Testis (tissue), 2 donors: ENCODE data around the gene VAPB.

Experiments used
- POLR2A ChIP-seq: fragments of 450-650 bp; IDR thresholded peaks from one replicate; pipeline ENCODE4 v1.6.1; 2017; ENCODE audit warnings: antibody characterized with exemption, mild to moderate bottlenecking, moderate library complexity
- TF ChIP-seq, protein P1 (sequence below), 3 experiments: fragments of 450-650 bp in 2 of 3; fragments of 200-600 bp in 1 of 3; sonication (generic) in 1 of 3; IDR thresholded peaks; one replicate each; pipeline ENCODE4 v1.5.1; 2016 to 2019; ENCODE audit warnings: antibody characterized with exemption in 3 of 3, mild to moderate bottlenecking in 2 of 3, moderate library complexity in 1 of 3

DNA sequence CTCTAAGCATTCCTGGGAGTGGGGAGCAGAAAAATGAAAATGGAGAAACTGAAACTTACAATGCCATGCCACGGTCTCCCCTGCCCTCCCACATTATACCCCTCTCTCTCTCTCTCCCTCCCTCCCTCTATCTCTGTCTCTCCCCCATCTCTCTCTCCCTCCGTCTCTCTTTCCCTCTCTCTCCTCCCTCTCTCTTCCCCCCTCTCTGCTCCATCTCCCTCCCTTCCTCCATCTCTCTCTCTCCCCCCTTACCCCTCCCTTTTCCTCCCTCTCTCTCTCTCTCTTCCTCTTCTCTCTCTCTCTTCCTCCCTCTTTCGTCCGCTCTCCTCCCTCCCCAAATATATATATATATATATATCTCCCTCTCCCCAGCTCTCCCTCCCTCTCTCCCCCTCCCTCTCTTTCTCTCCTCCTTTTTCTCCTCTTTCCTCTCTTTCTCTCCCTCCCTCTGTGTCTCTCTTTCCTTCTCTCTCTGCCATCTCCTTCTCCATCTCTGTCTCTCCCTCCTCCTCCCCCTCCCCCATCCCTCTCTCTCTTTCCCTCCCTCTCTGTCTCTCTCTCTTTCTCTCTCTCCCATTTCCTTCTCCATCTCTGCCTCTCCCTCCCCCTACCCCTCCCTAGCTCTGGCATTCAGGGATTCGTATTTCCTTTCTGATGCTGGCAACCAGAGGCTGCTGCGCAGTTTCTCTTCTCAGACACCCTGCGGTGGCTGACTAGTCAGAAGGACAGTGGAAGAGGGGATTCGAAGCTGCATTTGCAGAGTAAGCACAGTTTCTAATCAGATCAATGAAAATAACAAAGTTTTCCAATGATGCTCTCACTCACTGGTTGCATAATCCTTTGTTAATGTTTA, 13.9 kb upstream of the VAPB start:
- TF ChIP-seq, protein P1, sequence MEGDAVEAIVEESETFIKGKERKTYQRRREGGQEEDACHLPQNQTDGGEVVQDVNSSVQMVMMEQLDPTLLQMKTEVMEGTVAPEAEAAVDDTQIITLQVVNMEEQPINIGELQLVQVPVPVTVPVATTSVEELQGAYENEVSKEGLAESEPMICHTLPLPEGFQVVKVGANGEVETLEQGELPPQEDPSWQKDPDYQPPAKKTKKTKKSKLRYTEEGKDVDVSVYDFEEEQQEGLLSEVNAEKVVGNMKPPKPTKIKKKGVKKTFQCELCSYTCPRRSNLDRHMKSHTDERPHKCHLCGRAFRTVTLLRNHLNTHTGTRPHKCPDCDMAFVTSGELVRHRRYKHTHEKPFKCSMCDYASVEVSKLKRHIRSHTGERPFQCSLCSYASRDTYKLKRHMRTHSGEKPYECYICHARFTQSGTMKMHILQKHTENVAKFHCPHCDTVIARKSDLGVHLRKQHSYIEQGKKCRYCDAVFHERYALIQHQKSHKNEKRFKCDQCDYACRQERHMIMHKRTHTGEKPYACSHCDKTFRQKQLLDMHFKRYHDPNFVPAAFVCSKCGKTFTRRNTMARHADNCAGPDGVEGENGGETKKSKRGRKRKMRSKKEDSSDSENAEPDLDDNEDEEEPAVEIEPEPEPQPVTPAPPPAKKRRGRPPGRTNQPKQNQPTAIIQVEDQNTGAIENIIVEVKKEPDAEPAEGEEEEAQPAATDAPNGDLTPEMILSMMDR (IDR thresholded peaks at IDR 0.05), result no peak
- TF ChIP-seq POLR2A, result no peak
